GM23338 (cell line): ENCODE data around the gene JHY.

Source experiments
- CREB1 ChIP-seq: fragments of 250-450 bp; sonication (Bioruptor Pico); IDR thresholded peaks from 2 replicates; pipeline ENCODE4 v1.5.0; 2020; ENCODE audit warnings: low read depth, mild to moderate bottlenecking, moderate library complexity
- CTCF ChIP-seq, 2 experiments: fragments of 200-600 bp in 1 of 2; sonication (generic) in 1 of 2; conservative IDR thresholded peaks; 2 replicates each; pipeline versions ENCODE4 v1.5.1 to v1.6.1; 2016 to 2017; ENCODE audit warnings: antibody characterized with exemption in 2 of 2, low read depth in 2 of 2, mild to moderate bottlenecking in 2 of 2, moderate library complexity in 1 of 2
- ETS1 ChIP-seq: IDR thresholded peaks from 2 replicates; pipeline ENCODE4 v1.6.1; 2016; ENCODE audit warnings: antibody characterized with exemption
- EZH2 ChIP-seq: fragments of 200-600 bp; sonication (generic); IDR thresholded peaks from one replicate; pipeline ENCODE4 v1.8.0; 2017; ENCODE audit warnings: antibody characterized with exemption, mild to moderate bottlenecking, low read depth; ENCODE audit not compliant: unreplicated experiment
- EZH2phosphoT487 ChIP-seq: fragments of 200-600 bp; sonication (generic); IDR thresholded peaks from one replicate; pipeline ENCODE4 v1.8.1; 2018; ENCODE audit warnings: antibody characterized with exemption; ENCODE audit not compliant: unreplicated experiment
- JUNB ChIP-seq: IDR thresholded peaks from one replicate; pipeline ENCODE4 v1.6.1; 2016; ENCODE audit warnings: antibody characterized with exemption; ENCODE audit not compliant: unreplicated experiment
- NANOG ChIP-seq: IDR thresholded peaks from 2 replicates; pipeline ENCODE4 v1.6.1; 2016; ENCODE audit warnings: antibody characterized with exemption, borderline replicate concordance
- POLR2AphosphoS5 ChIP-seq: IDR thresholded peaks from 2 replicates; pipeline ENCODE4 v1.6.1; 2016; ENCODE audit warnings: antibody characterized with exemption, low read depth
- REST ChIP-seq: IDR thresholded peaks from one replicate; pipeline ENCODE4 v1.6.1; 2018; ENCODE audit warnings: antibody characterized with exemption; ENCODE audit not compliant: unreplicated experiment
- STAT1 ChIP-seq: IDR thresholded peaks from one replicate; pipeline ENCODE4 v1.6.1; 2016; ENCODE audit warnings: antibody characterized with exemption; ENCODE audit not compliant: unreplicated experiment
- ZNF331 ChIP-seq: fragments of 250-450 bp; sonication (Bioruptor Pico); IDR thresholded peaks from 2 replicates; pipeline ENCODE4 v1.5.0; 2020; ENCODE audit warnings: low read depth, mild to moderate bottlenecking, moderate library complexity

- TF ChIP-seq CTCF (conservative IDR thresholded peaks at IDR 0.05; ENCODE audit: low read depth in 2 of 2) = peak; percentile 45 to 46
- no peak for TF ChIP-seq REST
- no peak for TF ChIP-seq POLR2AphosphoS5
- TF ChIP-seq ZNF331 (CRISPR knock-in tag) = no peak
- no peak for TF ChIP-seq EZH2
- TF ChIP-seq EZH2phosphoT487 = no peak
- TF ChIP-seq STAT1 = no peak
- no peak for TF ChIP-seq CREB1 (CRISPR knock-in tag)
- no peak for TF ChIP-seq JUNB
- no peak for TF ChIP-seq ETS1
- TF ChIP-seq NANOG = no peak
Measured at GRCh38 chr11:122879785-122880184, 2.8 kb upstream of the JHY start.
